H1 (cell line): Measurements from ENCODE around the gene DIP2C. TPM values are rescaled to one million over a fixed set of nuclear protein-coding genes. Genes with fewer than 3 reads are reported as not detected.

Experiments
- CTCF ChIA-PET: fragments of 300-600 bp; sonication (Branson Sonifier 250); formaldehyde crosslinking; loops from one replicate; lab custom pipeline; 2021; ENCODE audit not compliant: partially characterized antibody; lab: Charles Lee
- POLR2A ChIA-PET: fragments of 300-600 bp; sonication (Branson Sonifier 250); formaldehyde crosslinking; loops from one replicate; lab custom pipeline; 2021; ENCODE audit warnings: inconsistent platforms; ENCODE audit not compliant: partially characterized antibody; lab: Charles Lee
- DNase-seq, 2 experiments: peaks; one replicate each; pipeline versions ENCODE4 v3.0.0 to v3.0.0-alpha.2; 2010 to 2022; ENCODE audit warnings: low spot score in 2 of 2, low read depth in 1 of 2, mixed read lengths in 1 of 2
- FAIRE-seq: peaks from 2 replicates; lab custom pipeline; 2011; peaks lifted over from hg19 to GRCh38; lab: Jason Lieb, UNC
- H2AFZ ChIP-seq: 2 replicates; pipeline ENCODE4 v1.8.1; 2012; ENCODE audit warnings: low read length, inconsistent platforms
- H2AK5ac ChIP-seq: 2 replicates; pipeline ENCODE4 v1.6.1; 2013; ENCODE audit warnings: low read depth, low read length
- H2BK120ac ChIP-seq: replicated peaks from 2 replicates; pipeline ENCODE3; 2013; ENCODE audit warnings: low read depth, low read length, inconsistent platforms
- H2BK12ac ChIP-seq: 2 replicates; pipeline ENCODE4 v1.6.1; 2013; ENCODE audit warnings: low read depth, low read length
- H2BK15ac ChIP-seq: 2 replicates; pipeline ENCODE4 v1.6.1; 2013; ENCODE audit warnings: low read length
- H2BK20ac ChIP-seq: 2 replicates; pipeline ENCODE4 v1.6.1; 2013; ENCODE audit warnings: low read length
- H2BK5ac ChIP-seq: 2 replicates; pipeline ENCODE4 v1.6.1; 2013; ENCODE audit warnings: low read depth, low read length
- H3K14ac ChIP-seq: 2 replicates; pipeline ENCODE4 v1.6.1; 2013; ENCODE audit warnings: inconsistent platforms; ENCODE audit not compliant: insufficient read length
- H3K18ac ChIP-seq: 2 replicates; pipeline ENCODE4 v1.6.1; 2013; ENCODE audit warnings: low read length; ENCODE audit errors: extremely low read depth
- H3K23ac ChIP-seq: 2 replicates; pipeline ENCODE4 v1.6.1; 2013; ENCODE audit warnings: inconsistent platforms; ENCODE audit not compliant: insufficient read length
- H3K23me2 ChIP-seq: 2 replicates; pipeline ENCODE4 v1.6.1; 2013; ENCODE audit warnings: low read depth, low read length
- H3K27ac ChIP-seq: 2 replicates; pipeline ENCODE4 v1.6.1; 2011; ENCODE audit warnings: low read depth, low read length, inconsistent platforms
- H3K27me3 ChIP-seq, 4 experiments: replicated peaks in 1 of 4; 1 replicate in 1 of 4; 2 replicates in 3 of 4; pipeline versions ENCODE4 v1.6.1 to v1.8.1; 2011 to 2013; ENCODE audit warnings: low read length in 3 of 4, mild to moderate bottlenecking in 3 of 4, inconsistent platforms in 2 of 4, mixed read lengths in 2 of 4, moderate library complexity in 1 of 4; ENCODE audit not compliant: control insufficient read depth in 3 of 4, insufficient read depth in 3 of 4; ENCODE audit errors: extremely low read depth in 1 of 4
- H3K36me3 ChIP-seq, 4 experiments: 2 replicates each; pipeline versions ENCODE4 v1.6.1 to v1.8.1; 2011 to 2013; ENCODE audit warnings: mild to moderate bottlenecking in 4 of 4, low read length in 3 of 4, moderate library complexity in 2 of 4, control low read depth in 1 of 4, inconsistent platforms in 1 of 4; ENCODE audit not compliant: insufficient read depth in 4 of 4, control insufficient read depth in 2 of 4
- H3K4ac ChIP-seq: replicated peaks from 2 replicates; pipeline ENCODE3; 2013; ENCODE audit warnings: low read length, low read depth, mixed read lengths, inconsistent platforms; ENCODE audit not compliant: insufficient read length
- H3K4me1 ChIP-seq, 4 experiments: replicated peaks in 1 of 4; 1 replicate in 1 of 4; 2 replicates in 3 of 4; pipeline versions ENCODE4 v1.6.1 to v1.8.1; 2011 to 2013; ENCODE audit warnings: low read length in 3 of 4, inconsistent platforms in 2 of 4, mixed read lengths in 1 of 4; ENCODE audit not compliant: insufficient read depth in 4 of 4, control insufficient read depth in 3 of 4
- H3K4me2 ChIP-seq, 2 experiments: 2 replicates each; pipeline versions ENCODE4 v1.6.1 to v1.8.1; 2011 to 2013; ENCODE audit warnings: low read depth in 2 of 2, low read length in 2 of 2, control low read depth in 1 of 2, inconsistent platforms in 1 of 2, mild to moderate bottlenecking in 1 of 2; ENCODE audit not compliant: insufficient read depth in 1 of 2
- H3K4me3 ChIP-seq, 4 experiments: fragments of 200-600, 300-600 bp in 1 of 4; sonication (generic), shearing (Covaris generic), sonication (Bioruptor Twin) in 1 of 4; 2 replicates each; pipeline versions ENCODE4 v1.5.1 to v1.8.1; 2011 to 2016; ENCODE audit warnings: low read length in 4 of 4, low read depth in 3 of 4, control low read depth in 2 of 4, inconsistent platforms in 2 of 4, mild to moderate bottlenecking in 2 of 4, mixed read lengths in 1 of 4, moderate library complexity in 1 of 4; ENCODE audit not compliant: insufficient read depth in 2 of 4; ENCODE audit errors: extremely low read depth in 1 of 4
- H3K56ac ChIP-seq: replicated peaks from 2 replicates; pipeline ENCODE3; 2013; ENCODE audit warnings: low read depth, mild to moderate bottlenecking, mixed read lengths, low read length, inconsistent platforms; ENCODE audit not compliant: insufficient read length
- H3K79me1 ChIP-seq: 2 replicates; pipeline ENCODE4 v1.6.1; 2013; ENCODE audit warnings: low read depth, low read length, control low read depth
- H3K79me2 ChIP-seq, 2 experiments: 2 replicates each; pipeline versions ENCODE4 v1.6.1 to v1.8.1; 2012 to 2013; ENCODE audit warnings: low read length in 2 of 2, mild to moderate bottlenecking in 2 of 2, inconsistent platforms in 1 of 2; ENCODE audit not compliant: insufficient read depth in 2 of 2, control insufficient read depth in 1 of 2
- H3K9ac ChIP-seq, 4 experiments: replicated peaks in 1 of 4; 1 replicate in 1 of 4; 2 replicates in 3 of 4; pipeline versions ENCODE4 v1.6.1 to v1.8.1; 2011 to 2013; ENCODE audit warnings: low read depth in 3 of 4, low read length in 3 of 4, control low read depth in 2 of 4, mild to moderate bottlenecking in 2 of 4, moderate library complexity in 2 of 4, inconsistent platforms in 1 of 4; ENCODE audit errors: extremely low read depth in 1 of 4
- H3K9me3 ChIP-seq, 2 experiments: 2 replicates each; pipeline versions ENCODE4 v1.6.1 to v1.8.1; 2012 to 2013; ENCODE audit warnings: mild to moderate bottlenecking in 2 of 2, moderate library complexity in 2 of 2, control low read depth in 1 of 2, inconsistent platforms in 1 of 2, low read depth in 1 of 2, low read length in 1 of 2, mixed read lengths in 1 of 2; ENCODE audit not compliant: insufficient read depth in 2 of 2
- H4K20me1 ChIP-seq, 2 experiments: replicated peaks in 1 of 2; 2 replicates each; pipeline versions ENCODE3 to v1.8.1; 2011 to 2013; ENCODE audit warnings: inconsistent platforms in 2 of 2, low read length in 2 of 2, mild to moderate bottlenecking in 1 of 2; ENCODE audit not compliant: insufficient read depth in 2 of 2, control insufficient read depth in 1 of 2
- H4K5ac ChIP-seq: 2 replicates; pipeline ENCODE4 v1.6.1; 2013; ENCODE audit warnings: low read length, low read depth, mixed read lengths, inconsistent platforms; ENCODE audit not compliant: insufficient read length
- H4K8ac ChIP-seq: 2 replicates; pipeline ENCODE4 v1.8.0; 2013; ENCODE audit warnings: mild to moderate bottlenecking, moderate library complexity, low read length, inconsistent platforms; ENCODE audit not compliant: insufficient read depth; ENCODE audit errors: extremely low read depth
- H4K91ac ChIP-seq: replicated peaks from 2 replicates; pipeline ENCODE3; 2013; ENCODE audit warnings: low read length, mixed read lengths, inconsistent platforms; ENCODE audit not compliant: insufficient read length
- CHD1 ChIP-seq: IDR thresholded peaks from 2 replicates; pipeline ENCODE4 v1.6.1; 2012; ENCODE audit warnings: low read depth, low read length, improper control_type of control experiment
- POU5F1 ChIP-seq: IDR thresholded peaks from 2 replicates; pipeline ENCODE4 v1.6.1; 2011; ENCODE audit warnings: low read depth, mild to moderate bottlenecking, low read length, moderate library complexity
- RNF2 ChIP-seq: fragments of 200-900, 300-1000 bp; sonication (generic); IDR thresholded peaks from 2 replicates; pipeline ENCODE4 v1.7.1; 2016; ENCODE audit warnings: borderline replicate concordance, low read depth, mild to moderate bottlenecking, antibody characterized with exemption, low read length; ENCODE audit not compliant: poor library complexity, severe bottlenecking; ENCODE audit errors: missing control alignments
- WGBS, 2 experiments: shearing (Covaris generic) in 1 of 2; methylation state at CpG; one replicate each; pipeline versions ENCODE4 v1.1.6 to v1.1.7; 2013 to 2015; ENCODE audit warnings: low lambda C conversion rate in 2 of 2, mixed read lengths in 2 of 2, inconsistent platforms in 1 of 2, low coverage in 1 of 2, missing lambda C conversion rate in 1 of 2; ENCODE audit not compliant: insufficient replicate concordance in 2 of 2, insufficient coverage in 1 of 2, insufficient read length in 1 of 2; ENCODE audit errors: extremely low coverage in 1 of 2, missing lambda C conversion rate in 1 of 2; 5-methylcytosine and 5-hydroxymethylcytosine counted together
- polyA plus RNA-seq, 7 experiments: library from polyadenylated mRNA; depleted of rRNA in 3 of 7; stranded (reverse) in 5 of 7; unstranded in 2 of 7; fragments of >200 nt in 5 of 7; fragments of 200-250 nt in 2 of 7; gene quantifications; 1 replicate in 5 of 7; 2 replicates in 1 of 7; 4 replicates in 1 of 7; pipeline versions ENCODE4 v1.2.1 to v1.2.3, GENCODE V29; 2011 to 2013; ENCODE audit warnings: missing spikeins in 2 of 7, mixed read lengths in 2 of 7
- total RNA-seq: library from RNA; stranded (reverse); fragmentation: NEBNext Ultra II Directional; extraction: Animal tissue kit (Norgen Biotek cat#: 25700); gene quantifications from 2 replicates; pipeline ENCODE4 v1.2.1, GENCODE V29; 2021
- TF ChIP-seq, protein P1 (sequence below): IDR thresholded peaks from 2 replicates; pipeline ENCODE4 v1.6.1; 2011; ENCODE audit warnings: low read length, improper control_type of control experiment

The DIP2C gene
- total and polyA plus RNA-seq, 2 of the 8 experiments (the other 6 are each of a cell fraction or from before 2014, with no cell fraction given) = 3.8 to 9.3 TPM

DNA sequence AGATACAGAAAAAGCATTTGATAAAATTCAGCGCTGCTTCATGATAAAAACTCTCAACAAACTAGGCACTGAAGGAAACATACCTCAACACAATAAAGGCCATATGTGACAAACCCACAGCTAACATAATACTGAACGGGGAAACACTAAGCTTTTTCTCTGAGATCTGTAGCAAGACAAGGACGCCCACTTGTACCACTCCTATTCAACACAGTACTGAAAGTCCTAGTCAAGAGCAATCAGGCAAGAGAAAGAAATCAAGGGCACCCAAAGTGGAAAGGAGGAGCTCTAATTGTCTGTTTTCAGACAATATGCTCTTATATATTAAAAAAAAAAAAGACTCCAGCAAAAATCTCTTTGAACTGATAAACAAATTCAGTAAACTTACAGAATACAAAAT is 13.3 kb downstream of the DIP2C start:
- 79% methylated on average over 3 of the region's 3 CpGs; no CpG with 5 or more reads in 1 of the 2 experiments for WGBS, 2 experiments
- TF ChIP-seq RNF2 (no peak), POU5F1 (no peak), CHD1 (no peak)
- TF ChIP-seq, protein P1, sequence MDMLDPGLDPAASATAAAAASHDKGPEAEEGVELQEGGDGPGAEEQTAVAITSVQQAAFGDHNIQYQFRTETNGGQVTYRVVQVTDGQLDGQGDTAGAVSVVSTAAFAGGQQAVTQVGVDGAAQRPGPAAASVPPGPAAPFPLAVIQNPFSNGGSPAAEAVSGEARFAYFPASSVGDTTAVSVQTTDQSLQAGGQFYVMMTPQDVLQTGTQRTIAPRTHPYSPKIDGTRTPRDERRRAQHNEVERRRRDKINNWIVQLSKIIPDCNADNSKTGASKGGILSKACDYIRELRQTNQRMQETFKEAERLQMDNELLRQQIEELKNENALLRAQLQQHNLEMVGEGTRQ = no peak

More for the DNA sequence above, 13.3 kb downstream of the DIP2C start:
- Histone ChIP-seq H2BK15ac (no peak overlapping the region), H3K23me2 (no peaks in the 10 kb centered on the region), H4K8ac (no peak overlapping the region), H2AK5ac (no peak overlapping the region), H4K91ac (no peak overlapping the region), H3K23ac (no peak overlapping the region), H3K9ac (no peak overlapping the region), H3K27ac (no peak overlapping the region), H2BK20ac (no peak overlapping the region), H2BK120ac (no peak overlapping the region), H3K4me2 (no peak overlapping the region), H2BK5ac (no peak overlapping the region), H3K18ac (no peak overlapping the region), H3K79me2 (peaks cover 0 to 32% of the 10 kb centered on the region in 2 experiments; a peak in 2 of 4 replicates), H3K4me1 (no peaks in the 10 kb centered on the region), H3K4me3 (no peak overlapping the region), H3K14ac (no peak overlapping the region), H3K56ac (no peak overlapping the region), H4K20me1 (peaks cover 5 to 18% of the 10 kb centered on the region in 2 experiments), H2AFZ (no peak overlapping the region), H4K5ac (no peak overlapping the region), H3K36me3 (no peaks in the 10 kb centered on the region), H3K27me3 (no peaks in the 10 kb centered on the region), H3K9me3 (peaks cover 0 to under 1% of the 10 kb centered on the region in 2 experiments; a peak in 1 of 4 replicates), H3K79me1 (peaks cover 16% of the 10 kb centered on the region), H3K4ac (no peak overlapping the region), H2BK12ac (no peak overlapping the region)
- ChIA-PET POLR2A (interaction anchor here (0.5 to 2.5 kb wide), 3 partner anchors 9 to 435 kb away, joined by 3 to 5 read pairs (median 3); no protein-coding TSS in a partner anchor), CTCF (interaction anchor here (1.0 to 1.4 kb wide), 3 partner anchors 91 to 112 kb away, joined by 3 read pairs; no protein-coding TSS in a partner anchor)
- FAIRE-seq (no peak), DNase-seq (no peak)
